Fibroblast of skin of left quadriceps (primary cell): ENCODE results near the gene SDC4.
A peak's percentile ranks its signal among the peaks of the same experiment; 100 is the strongest.
"Not testable (repeated sequence)": the region's sequence is repeated elsewhere in the genome, so short reads cannot be mapped to it uniquely, and the experiment has no call there.

Experiments used
- DNase-seq, 2 experiments: peaks; one replicate each; pipeline ENCODE4 v3.0.0-alpha.2; 2013; ENCODE audit warnings: low read depth in 2 of 2

SDC4 gene

GRCh38 chr20:45363611-45364492 is 15.6 kb upstream of the SDC4 start:
- no peak for DNase-seq

DNA sequence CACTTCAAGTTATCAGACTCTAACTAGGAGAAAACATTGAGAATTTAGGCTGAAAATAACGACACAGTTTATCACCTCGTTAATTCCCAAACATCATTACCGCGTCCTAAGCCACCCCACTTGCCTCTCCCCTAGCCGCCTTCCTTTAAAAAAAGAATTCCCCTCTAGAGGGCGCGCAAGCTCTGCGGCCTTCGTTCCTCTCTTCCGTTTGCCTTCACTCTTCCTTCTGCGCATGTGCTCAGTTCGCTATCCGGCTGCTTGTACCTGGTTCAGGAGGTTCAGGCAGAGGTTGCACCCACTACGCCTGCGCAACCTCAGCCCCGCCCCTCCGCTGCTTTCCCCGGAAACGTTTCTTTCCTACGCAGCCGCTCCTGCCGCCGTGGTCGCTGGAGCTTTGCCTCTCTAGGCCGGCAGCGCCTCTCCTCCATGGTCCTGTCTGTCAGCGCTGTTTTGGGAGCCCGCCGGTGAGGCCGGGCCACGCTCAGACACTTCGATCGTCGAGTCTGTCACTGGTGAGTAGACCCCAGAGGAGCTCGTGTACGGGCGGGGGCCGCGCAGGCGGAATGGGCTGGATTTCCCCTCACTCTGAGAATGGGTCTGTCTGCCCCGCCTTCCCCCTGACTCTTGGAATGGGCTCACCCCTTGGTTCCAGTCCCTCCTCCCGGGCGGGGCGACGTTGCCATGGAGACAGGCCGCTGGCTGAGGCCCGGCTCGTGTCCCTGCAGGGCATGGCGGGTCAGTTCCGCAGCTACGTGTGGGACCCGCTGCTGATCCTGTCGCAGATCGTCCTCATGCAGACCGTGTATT is 14.8 kb upstream of the SDC4 start, which contains the start of gene SYS1:
Gene SYS1, plus strand, starts transcription at position 353 of the 807 bp plus-strand sequence. Its CDS starts 376 bp downstream, at position 729.
- DNase-seq, result peak; percentile 96 to 97

- no peak for DNase-seq
These were observed 13.6 kb upstream of the SDC4 start for GRCh38 chr20:45361793-45362192.

DNA sequence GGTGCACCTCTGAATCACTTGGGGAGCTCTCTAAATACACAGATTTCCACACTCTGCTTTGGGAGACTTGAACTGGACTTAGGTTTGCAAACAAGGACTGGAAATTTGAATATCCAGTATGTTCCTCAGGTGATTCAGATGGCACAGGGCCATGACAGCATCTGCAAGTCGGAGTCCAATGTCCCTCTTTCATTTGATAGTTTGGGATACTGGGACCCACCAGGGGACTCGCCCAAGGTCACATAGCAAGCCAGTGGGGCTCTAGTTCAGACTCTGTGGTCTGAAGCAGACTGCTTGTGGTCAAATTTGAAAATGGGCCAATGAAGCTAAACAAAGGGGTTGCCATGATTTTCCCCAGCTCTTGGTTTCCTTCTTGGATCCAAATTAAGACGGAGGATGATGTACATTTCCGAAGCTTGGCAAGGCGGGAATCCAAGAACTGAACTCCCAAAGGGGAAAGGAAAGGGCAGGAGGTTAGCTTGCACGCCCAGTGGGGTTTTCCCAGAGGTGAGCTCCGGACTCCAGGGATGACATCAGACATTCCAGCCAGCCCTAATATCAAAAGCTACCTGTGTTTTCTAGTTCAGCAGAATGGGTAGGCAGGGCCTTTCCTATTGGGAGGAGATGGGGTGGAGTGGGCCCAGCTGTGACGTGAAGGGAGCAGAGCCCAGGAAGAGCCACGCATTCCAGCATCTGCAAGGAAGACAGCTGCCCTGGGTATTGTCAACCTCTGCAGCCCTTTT is 11.4 kb upstream of the SDC4 start:
- DNase-seq, result no peak

GRCh38 chr20:45359069-45359405 is 10.8 kb upstream of the SDC4 start:
- no peak for DNase-seq

- peak in 1 of 2 experiments; percentile 40 for DNase-seq
These were observed 10.3 kb upstream of the SDC4 start for GRCh38 chr20:45358282-45359068.

GRCh38 chr20:45355209-45356084 is 7.2 kb upstream of the SDC4 start:
- no peak for DNase-seq

DNA sequence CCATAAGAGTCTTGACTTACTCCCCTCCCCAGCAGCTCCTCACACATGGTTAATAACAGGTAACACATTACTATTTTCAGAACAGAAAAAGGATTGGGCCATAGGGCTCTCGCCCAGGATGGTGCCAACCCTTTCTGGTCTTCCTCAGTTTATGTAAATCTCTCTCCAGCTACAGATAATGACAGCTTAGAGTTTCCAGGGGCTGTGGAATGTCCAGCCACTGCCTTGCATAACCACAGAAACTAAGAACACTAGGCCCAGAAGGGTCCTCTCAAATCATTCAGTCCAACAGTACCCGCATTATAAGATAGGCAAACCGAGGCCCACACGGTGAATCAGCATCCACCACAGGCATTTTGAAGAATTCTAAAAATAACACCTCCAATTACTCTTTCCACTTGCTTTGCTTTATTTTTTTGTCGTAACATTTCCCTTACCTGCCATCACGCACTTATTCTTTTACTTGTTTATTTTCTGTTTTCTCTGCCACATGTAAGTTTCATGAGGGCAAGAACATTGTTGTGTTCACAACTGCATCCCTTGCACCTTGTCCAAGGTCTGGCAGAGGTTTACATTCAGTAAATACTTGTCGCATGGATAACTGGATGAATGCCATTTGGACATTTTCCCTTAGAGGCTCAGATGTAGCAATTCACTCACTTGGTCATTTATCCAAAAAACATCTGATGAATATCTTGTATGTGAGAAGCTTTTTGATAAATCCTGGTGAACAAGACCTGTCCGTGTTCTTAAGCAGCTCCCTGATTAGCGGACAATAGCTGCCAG is 6.4 kb upstream of the SDC4 start:
- no peak for DNase-seq

DNA sequence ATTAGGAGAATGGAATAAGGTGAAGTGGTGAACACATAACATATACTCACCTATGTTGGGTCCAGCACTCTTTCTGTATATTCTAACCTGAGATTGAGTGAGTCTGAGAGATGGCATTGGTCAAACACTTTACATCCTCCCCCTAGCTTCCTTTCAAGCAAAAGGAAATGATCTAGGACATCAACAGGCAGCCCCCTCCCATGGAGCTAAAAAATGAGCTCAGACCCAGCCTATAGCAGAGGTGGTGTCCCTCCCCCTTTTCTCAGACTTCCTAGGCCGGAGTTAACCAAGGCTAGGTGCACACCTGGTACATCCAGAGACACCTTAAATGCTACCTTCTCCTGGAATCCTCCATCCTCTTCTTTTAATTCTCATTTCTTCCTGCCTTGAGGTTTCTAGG is 5.5 kb upstream of the SDC4 start:
- no peak for DNase-seq

GRCh38 chr20:45352729-45353128 is 4.5 kb upstream of the SDC4 start:
- no peak for DNase-seq

DNA sequence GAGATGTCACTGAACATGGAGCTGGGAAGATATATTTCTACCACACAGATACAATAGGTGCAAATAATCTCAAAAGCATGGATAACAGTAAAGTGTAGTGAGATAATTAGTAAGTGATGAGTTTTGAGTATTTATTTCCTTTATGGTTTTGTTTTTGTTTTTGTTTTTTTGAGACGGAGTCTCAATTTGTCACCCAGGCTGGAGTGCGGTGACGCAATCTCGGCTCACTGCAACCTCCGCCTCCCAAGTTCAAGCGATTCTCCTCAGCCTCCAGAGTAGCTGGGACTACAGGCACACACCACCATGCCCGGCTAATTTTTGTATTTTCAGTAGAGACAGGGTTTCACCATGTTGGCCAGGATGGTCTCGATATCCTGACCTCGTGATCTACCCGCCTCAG is 2.6 kb upstream of the SDC4 start:
- not testable (repeated sequence) for DNase-seq

- DNase-seq, result no peak
These were observed 2.0 kb upstream of the SDC4 start for GRCh38 chr20:45350217-45350616.

DNA sequence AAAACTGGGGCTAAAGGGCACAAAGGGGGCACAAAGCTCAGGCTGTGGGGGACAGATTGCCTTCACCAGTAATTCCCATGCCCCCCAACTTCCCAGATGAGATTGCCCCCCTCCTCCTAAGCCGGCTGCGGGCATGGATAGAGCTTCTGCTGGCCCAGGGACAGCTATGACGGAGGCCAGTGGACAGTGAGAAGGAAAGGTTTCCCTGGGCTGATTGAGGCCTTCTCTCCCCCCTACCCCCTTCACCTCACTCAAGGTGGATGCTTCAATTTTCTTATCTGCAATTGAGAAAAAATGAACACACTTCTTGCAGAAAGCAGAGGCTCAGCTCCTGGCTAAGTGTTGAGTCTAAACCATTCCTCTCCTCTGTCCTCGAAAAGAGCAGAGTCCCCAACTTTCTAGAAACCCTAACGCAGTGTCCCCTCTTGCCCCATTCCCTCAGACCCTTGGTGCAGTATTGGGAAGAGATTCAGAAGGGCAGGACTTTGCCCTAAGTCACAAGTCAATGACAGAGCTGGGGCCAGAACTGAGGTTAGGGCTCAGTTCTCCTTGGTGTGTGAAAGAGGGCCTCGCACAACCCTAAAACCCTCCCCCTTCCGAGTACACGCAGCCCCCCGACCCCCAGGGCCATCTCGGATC is 808 bp downstream of the SDC4 start:
- no peak for DNase-seq

- no peak for DNase-seq
These were observed 1.4 kb downstream of the SDC4 start for GRCh38 chr20:45346851-45347250.

DNA sequence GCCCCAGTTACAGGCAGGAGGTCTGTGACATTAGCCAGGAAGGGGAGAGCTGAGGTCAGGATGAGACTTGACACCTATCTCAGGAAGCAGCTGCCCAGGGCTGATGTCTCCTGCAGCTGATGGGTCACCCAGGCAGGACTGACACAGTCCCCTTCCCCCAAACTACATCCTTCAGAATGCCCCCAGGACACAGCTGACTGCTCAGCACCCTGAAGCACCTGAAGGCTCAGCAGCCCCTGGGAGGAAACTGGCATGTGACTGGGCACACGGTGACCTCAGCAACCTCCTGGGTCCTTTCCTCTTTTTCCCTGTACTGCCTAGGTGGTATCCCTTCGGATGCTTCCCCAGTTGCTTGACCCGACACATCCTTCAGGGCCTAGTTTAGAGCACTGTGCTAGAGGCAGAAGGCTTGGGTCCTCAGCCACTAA is 1.9 kb downstream of the SDC4 start:
- DNase-seq, result no peak

DNA sequence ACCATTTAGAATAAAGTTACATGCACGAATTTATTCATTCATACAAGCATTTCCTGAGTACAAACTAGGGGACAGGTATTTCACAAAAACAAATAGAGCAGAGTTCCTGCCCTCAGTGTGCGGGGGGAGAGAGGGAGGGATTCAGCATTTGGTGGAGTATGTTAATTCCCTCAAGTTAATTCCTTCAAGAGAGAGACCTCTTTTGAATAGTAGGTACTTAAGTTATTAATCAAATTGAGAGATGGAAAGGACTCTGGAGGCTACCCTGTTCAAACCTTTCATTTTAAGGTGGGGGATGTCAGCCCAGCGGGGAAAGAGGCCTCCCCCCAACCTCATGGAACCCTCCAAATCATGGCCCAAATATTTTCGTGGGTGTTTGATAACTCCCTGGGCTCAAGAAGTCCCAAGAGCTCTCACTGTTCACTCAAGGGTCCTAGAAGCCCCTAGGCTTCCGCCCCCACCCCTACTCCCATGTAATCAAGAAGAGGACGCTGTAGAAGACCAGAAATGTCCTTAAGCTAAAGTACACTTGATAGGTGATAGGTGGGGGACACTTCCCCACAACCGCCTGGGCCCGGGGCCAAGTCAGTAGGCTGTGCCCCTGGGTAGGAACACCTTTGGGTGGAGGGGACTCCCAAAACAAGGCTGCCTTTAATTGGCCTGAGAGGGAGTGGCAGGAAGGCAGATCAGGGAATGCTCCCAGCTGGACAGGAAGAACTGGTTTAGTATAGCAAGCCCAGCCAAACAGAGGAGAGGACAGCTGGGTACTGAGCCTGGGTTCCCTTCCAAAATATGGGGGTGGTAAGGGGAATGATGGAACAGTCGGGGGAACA is 2.9 kb downstream of the SDC4 start:
- no peak for DNase-seq

DNA sequence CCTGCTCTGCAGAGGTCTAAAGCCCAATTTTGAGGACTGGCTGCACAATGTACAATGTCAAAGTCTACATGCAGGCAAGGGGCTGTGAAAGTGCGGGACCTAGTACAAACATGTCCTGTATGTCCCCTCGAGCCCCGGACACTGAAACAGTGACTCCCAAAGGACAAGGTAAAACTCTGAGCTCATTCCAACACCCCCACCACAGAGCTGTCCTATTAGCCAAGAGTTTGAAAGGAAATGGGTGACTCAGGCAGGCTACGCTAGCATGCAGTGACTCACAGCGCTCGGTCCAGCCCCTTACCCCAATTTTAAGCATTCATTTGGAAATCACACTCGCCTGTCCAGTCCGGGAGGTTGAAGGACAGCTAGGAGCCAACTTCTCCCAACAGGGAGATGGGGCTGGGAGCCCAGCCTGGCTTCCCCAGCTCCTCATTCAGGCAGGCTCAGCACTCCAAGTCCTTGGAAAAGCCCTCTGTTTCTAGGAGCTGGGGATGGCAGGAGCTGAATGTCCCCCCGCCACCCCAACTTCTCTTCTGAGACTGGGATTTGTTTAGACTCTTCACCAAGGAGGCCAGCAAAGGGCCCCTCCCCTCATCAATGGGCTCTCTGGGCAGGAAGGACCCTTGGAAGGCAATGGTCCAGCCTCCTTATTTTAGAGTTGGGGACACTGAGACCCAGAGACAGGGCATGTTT is 3.9 kb downstream of the SDC4 start:
- peak in 1 of 2 experiments; percentile 63 for DNase-seq
